GM12878 (cell line): ENCODE data around the gene LSAMP. TPM values are rescaled to one million over a fixed set of nuclear protein-coding genes. Genes with fewer than 3 reads are reported as not detected.

Experiments used
- ATAC-seq: fragments of 200-7000 bp; cut with Tn5 transposase; 3 replicates; pipeline ENCODE4 v1.9.1; 2020; ENCODE audit warnings: mild to moderate bottlenecking, moderate library complexity
- BruUV-seq: library from RNA; stranded (reverse); fragments of 400-500 nt; replicated peaks from 2 replicates; lab custom pipeline; 2021; lab: Mats Ljungman, UMichigan
- CTCF ChIA-PET: fragments of 300-600 bp; sonication (Branson Sonifier 250); formaldehyde crosslinking; extraction: SDS; loops from one replicate; lab custom pipeline; 2021; ENCODE audit warnings: inconsistent platforms; lab: Yijun Ruan, JAX
- POLR2A ChIA-PET: fragments of 350-600 bp; formaldehyde crosslinking; extraction: SDS; loops from one replicate; lab custom pipeline; 2021; ENCODE audit warnings: inconsistent platforms; lab: Charles Lee
- RAD21 ChIA-PET: fragments of 300-600 bp; sonication (Branson Sonifier 250); formaldehyde crosslinking; loops from one replicate; lab custom pipeline; 2023; ENCODE audit warnings: antibody characterized with exemption; ENCODE audit not compliant: unreplicated experiment; lab: Charles Lee
- SMC1A ChIA-PET: fragments of 300-600 bp; sonication (Branson Sonifier 250); formaldehyde crosslinking; loops from one replicate; lab custom pipeline; 2023; ENCODE audit not compliant: unreplicated experiment, uncharacterized antibody; lab: Charles Lee
- DNase-seq: peaks from one replicate; pipeline ENCODE4 v3.0.0-alpha.2; 2011; ENCODE audit warnings: low read depth, low spot score
- FAIRE-seq: peaks from 3 replicates; lab custom pipeline; 2011; peaks lifted over from hg19 to GRCh38; lab: Jason Lieb, UNC
- H2AFZ ChIP-seq: 2 replicates; pipeline ENCODE4 v1.6.0; 2011; ENCODE audit warnings: low read depth, low read length, control low read depth; ENCODE audit not compliant: control insufficient read depth
- H3K27ac ChIP-seq: 2 replicates; pipeline ENCODE4 v1.5.1; 2011; ENCODE audit warnings: control low read depth; ENCODE audit not compliant: control insufficient read depth, insufficient read depth
- H3K27me3 ChIP-seq, 2 experiments: replicated peaks in 1 of 2; 2 replicates each; pipeline versions ENCODE4 v1.6.0 to v1.6.1; 2011; ENCODE audit warnings: low read length in 1 of 2; ENCODE audit not compliant: control insufficient read depth in 2 of 2, insufficient read depth in 2 of 2
- H3K36me3 ChIP-seq, 2 experiments: 2 replicates each; pipeline ENCODE4 v1.5.1; 2011; ENCODE audit warnings: low read length in 1 of 2; ENCODE audit not compliant: control insufficient read depth in 2 of 2, insufficient read depth in 2 of 2
- H3K4me1 ChIP-seq: 2 replicates; pipeline ENCODE4 v1.6.1; 2011; ENCODE audit warnings: mild to moderate bottlenecking, low read length, moderate library complexity, mixed read lengths; ENCODE audit not compliant: control insufficient read depth, insufficient read depth
- H3K4me2 ChIP-seq: 2 replicates; pipeline ENCODE4 v1.6.0; 2011; ENCODE audit warnings: control low read depth; ENCODE audit not compliant: control insufficient read depth, insufficient read depth
- H3K4me3 ChIP-seq: fragments of 200-600 bp; sonication (generic); 2 replicates; pipeline ENCODE4 v1.5.1; 2016
- H3K79me2 ChIP-seq: 2 replicates; pipeline ENCODE4 v1.6.0; 2011; ENCODE audit warnings: low read length; ENCODE audit not compliant: control insufficient read depth, insufficient read depth
- H3K9ac ChIP-seq: 2 replicates; pipeline ENCODE4 v1.8.0; 2011; ENCODE audit warnings: low read length, control low read depth, mixed read lengths; ENCODE audit not compliant: control insufficient read depth, insufficient read depth
- H3K9me3 ChIP-seq: replicated peaks from 3 replicates; pipeline ENCODE4 v1.5.1; 2011; ENCODE audit warnings: mild to moderate bottlenecking, low read length; ENCODE audit not compliant: control insufficient read depth, insufficient read depth
- H4K20me1 ChIP-seq: 2 replicates; pipeline ENCODE4 v1.6.0; 2011; ENCODE audit not compliant: control insufficient read depth, insufficient read depth
- FOXK2 ChIP-seq: fragments of 450-650 bp; IDR thresholded peaks from 2 replicates; pipeline ENCODE4 v1.6.1; 2017; ENCODE audit warnings: mild to moderate bottlenecking, moderate library complexity
- KLF5 ChIP-seq: fragments of 450-650 bp; IDR thresholded peaks from 2 replicates; pipeline ENCODE4 v1.6.1; 2014; ENCODE audit warnings: mild to moderate bottlenecking; ENCODE audit not compliant: partially characterized antibody
- NFXL1 ChIP-seq: fragments of 450-650 bp; IDR thresholded peaks from 2 replicates; pipeline ENCODE4 v1.6.1; 2017; ENCODE audit warnings: antibody characterized with exemption, mild to moderate bottlenecking, borderline replicate concordance
- PRDM15 ChIP-seq: fragments of 450-650 bp; formaldehyde crosslinking; IDR thresholded peaks from 2 replicates; pipeline ENCODE4 v1.4.0; 2020; ENCODE audit warnings: mild to moderate bottlenecking, moderate library complexity
- SMC3 ChIP-seq: IDR thresholded peaks from 2 replicates; pipeline ENCODE4 v1.6.1; 2011; ENCODE audit warnings: low read length, improper control_type of control experiment, borderline replicate concordance
- STAT3 ChIP-seq: IDR thresholded peaks from 2 replicates; pipeline ENCODE4 v1.6.1; 2011; ENCODE audit warnings: low read depth, low read length, improper control_type of control experiment
- WGBS: methylation state at CpG from one replicate; pipeline ENCODE4 v1.1.6; 2016; ENCODE audit warnings: low lambda C conversion rate; ENCODE audit not compliant: insufficient replicate concordance, insufficient coverage; ENCODE audit errors: missing lambda C conversion rate; 5-methylcytosine and 5-hydroxymethylcytosine counted together
- in situ Hi-C: fragments of 300-500 bp; cut with MboI; formaldehyde crosslinking; loops from 9 replicates; pipeline ENCODE4 v1.14.3; 2018; ENCODE audit warnings: mixed read lengths
- intact Hi-C: fragments of 100-400 bp; cut with micrococcal nuclease; formaldehyde crosslinking; loops from one replicate; pipeline ENCODE4 v1.14.2; 2022; ENCODE audit not compliant: unreplicated experiment
- polyA plus RNA-seq, 11 experiments: library from polyadenylated mRNA; depleted of rRNA in 4 of 11; unstranded in 6 of 11; stranded (reverse) in 5 of 11; fragments of >200 nt; fragmentation: Nextera tagmentation in 4 of 11; fragmentation: Illumina TruSeq in 1 of 11; extraction: Ambion mirVana in 4 of 11; extraction: Trizol in 1 of 11; gene quantifications; 1 replicate in 1 of 11; 2 replicates in 10 of 11; pipeline versions ENCODE4 v1.2.1 to v1.2.3, GENCODE V29; 2011 to 2016; ENCODE audit warnings: inconsistent platforms in 2 of 11, missing spikeins in 2 of 11, low read depth in 1 of 11
- total RNA-seq, 4 experiments: library from RNA; depleted of rRNA in 3 of 4; stranded (reverse); fragments of >200 nt in 3 of 4; fragmentation: Illumina TruSeq in 1 of 4; extraction: Trizol in 1 of 4; gene quantifications; 2 replicates each; pipeline versions ENCODE4 v1.2.1 to v1.2.3, GENCODE V29; 2013 to 2021
- TF ChIP-seq, protein P1 (sequence below): IDR thresholded peaks from 2 replicates; pipeline ENCODE4 v1.6.1; 2012; ENCODE audit warnings: low read depth, low read length, improper control_type of control experiment
- TF ChIP-seq, protein P2 (sequence below): IDR thresholded peaks from 2 replicates; pipeline ENCODE4 v1.6.1; 2011; ENCODE audit warnings: borderline replicate concordance, low read depth, mild to moderate bottlenecking, moderate library complexity, mixed read lengths, low read length; ENCODE audit not compliant: insufficient read depth; ENCODE audit errors: extremely low read length

Gene LSAMP
- total and polyA plus RNA-seq, 10 of the 15 experiments (the other 5 are each of a cell fraction or from before 2014, with no cell fraction given): 2.0 to 12.7 (median 6.5) TPM

- TF ChIP-seq PRDM15 (CRISPR knock-in tag): no peak
- TF ChIP-seq, protein P1, sequence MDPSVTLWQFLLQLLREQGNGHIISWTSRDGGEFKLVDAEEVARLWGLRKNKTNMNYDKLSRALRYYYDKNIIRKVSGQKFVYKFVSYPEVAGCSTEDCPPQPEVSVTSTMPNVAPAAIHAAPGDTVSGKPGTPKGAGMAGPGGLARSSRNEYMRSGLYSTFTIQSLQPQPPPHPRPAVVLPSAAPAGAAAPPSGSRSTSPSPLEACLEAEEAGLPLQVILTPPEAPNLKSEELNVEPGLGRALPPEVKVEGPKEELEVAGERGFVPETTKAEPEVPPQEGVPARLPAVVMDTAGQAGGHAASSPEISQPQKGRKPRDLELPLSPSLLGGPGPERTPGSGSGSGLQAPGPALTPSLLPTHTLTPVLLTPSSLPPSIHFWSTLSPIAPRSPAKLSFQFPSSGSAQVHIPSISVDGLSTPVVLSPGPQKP: no peak
- TF ChIP-seq STAT3: no peak
- TF ChIP-seq, protein P2, sequence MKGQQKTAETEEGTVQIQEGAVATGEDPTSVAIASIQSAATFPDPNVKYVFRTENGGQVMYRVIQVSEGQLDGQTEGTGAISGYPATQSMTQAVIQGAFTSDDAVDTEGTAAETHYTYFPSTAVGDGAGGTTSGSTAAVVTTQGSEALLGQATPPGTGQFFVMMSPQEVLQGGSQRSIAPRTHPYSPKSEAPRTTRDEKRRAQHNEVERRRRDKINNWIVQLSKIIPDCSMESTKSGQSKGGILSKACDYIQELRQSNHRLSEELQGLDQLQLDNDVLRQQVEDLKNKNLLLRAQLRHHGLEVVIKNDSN: no peak
- no peak for TF ChIP-seq KLF5
- no peak for TF ChIP-seq NFXL1
- TF ChIP-seq FOXK2: no peak
- TF ChIP-seq SMC3: peak; percentile 27; the same call in 1 of the 2 replicates
- SMC1A ChIA-PET: interaction anchor here (0.6 to 1.6 kb wide), 17 partner anchors 14 to 467 kb away, joined by 3 to 6 read pairs (median 3); no protein-coding TSS in a partner anchor
- H3K4me2 ChIP-seq: no peak overlapping the region
- RAD21 ChIA-PET: interaction anchor here (0.7 to 1.4 kb wide), 6 partner anchors 66 to 415 kb away, joined by 3 to 6 read pairs (median 4); no protein-coding TSS in a partner anchor
- WGBS: 44% methylated on average over 1 of the region's 1 CpG
- H4K20me1 ChIP-seq: no peaks in the 10 kb centered on the region
- DNase-seq: no peak
- no peak overlapping the region for H3K27ac ChIP-seq
- H2AFZ ChIP-seq: no peak overlapping the region
- POLR2A ChIA-PET: interaction anchor here (1.5 kb wide), 1 partner anchor 8 kb away, joined by 3 read pairs; the partner anchor contains the start of gene LSAMP
- no peaks in the 10 kb centered on the region for H3K79me2 ChIP-seq
- in situ Hi-C loops (no loop called here), intact Hi-C loops (loop anchor here (5.0 kb wide), 1 partner anchor 317 kb away; no protein-coding TSS in a partner anchor)
- no TSS peak for BruUV-seq
- H3K4me1 ChIP-seq: no peaks in the 10 kb centered on the region
- H3K9ac ChIP-seq: no peak overlapping the region
- CTCF ChIA-PET: interaction anchor here (0.7 to 1.7 kb wide), 14 partner anchors 11 to 314 kb away, joined by 3 to 6 read pairs (median 4); no protein-coding TSS in a partner anchor
- no peak overlapping the region for H3K4me3 ChIP-seq
- FAIRE-seq: no peak
- ATAC-seq: no peak
- no peaks in the 10 kb centered on the region for H3K9me3 ChIP-seq
- no peaks in the 10 kb centered on the region for H3K36me3 ChIP-seq
- no peaks in the 10 kb centered on the region for H3K27me3 ChIP-seq
These were observed 8.5 kb upstream of the LSAMP start for GRCh38 chr3:116453666-116454346.
